SK-N-SH (cell line): ENCODE measurements around the gene CD207. TPM values are rescaled to one million over a fixed set of nuclear protein-coding genes. Genes with fewer than 3 reads are reported as not detected.

Source experiments
- CTCF ChIA-PET: fragments of 300-600, 350-600 bp; formaldehyde crosslinking; extraction: SDS; loops from one replicate; lab custom pipeline; 2021; lab: Yijun Ruan, JAX
- POLR2A ChIA-PET: fragments of 350-600 bp; sonication (Branson Sonifier 250); formaldehyde crosslinking; extraction: SDS; loops from one replicate; lab custom pipeline; 2020; ENCODE audit warnings: antibody characterized with exemption, inconsistent platforms; lab: Yijun Ruan, JAX
- DNase-seq: peaks from one replicate; pipeline ENCODE4 v3.0.0; 2012
- H2AFZ ChIP-seq: fragments of 200-600 bp; sonication (generic); 2 replicates; pipeline ENCODE4 v1.8.1; 2016; ENCODE audit warnings: antibody characterized with exemption, mild to moderate bottlenecking, low read depth
- H3F3A ChIP-seq: fragments of 200-600 bp; sonication (generic); replicated peaks from 2 replicates; pipeline ENCODE3; 2016; ENCODE audit warnings: antibody characterized with exemption, mild to moderate bottlenecking; ENCODE audit not compliant: insufficient read depth
- H3K27ac ChIP-seq, 2 experiments: fragments of 200-500 bp in 1 of 2; fragments of 200-600 bp in 1 of 2; sonication (Bioruptor generic) in 1 of 2; sonication (generic), shearing (Covaris generic) in 1 of 2; 2 replicates each; pipeline versions ENCODE4 v1.5.1 to v1.6.1; 2014 to 2016; ENCODE audit warnings: low read depth in 2 of 2, inconsistent platforms in 1 of 2, low read length in 1 of 2, mild to moderate bottlenecking in 1 of 2, mixed read lengths in 1 of 2
- H3K27me3 ChIP-seq: fragments of 200-600 bp; sonication (generic), shearing (Covaris generic); 2 replicates; pipeline ENCODE4 v1.6.1; 2016; ENCODE audit warnings: mixed run types; ENCODE audit not compliant: insufficient read depth
- H3K36me3 ChIP-seq, 2 experiments: fragments of 200-500 bp in 1 of 2; fragments of 200-600 bp in 1 of 2; sonication (Bioruptor generic) in 1 of 2; sonication (generic) in 1 of 2; replicated peaks in 1 of 2; 2 replicates each; pipeline versions ENCODE3 to v1.5.1; 2014 to 2016; ENCODE audit warnings: low read length in 1 of 2, mild to moderate bottlenecking in 1 of 2; ENCODE audit not compliant: insufficient read depth in 2 of 2, control insufficient read depth in 1 of 2
- H3K4me1 ChIP-seq, 2 experiments: fragments of 200-500 bp in 1 of 2; fragments of 200-600 bp in 1 of 2; sonication (Bioruptor generic) in 1 of 2; sonication (generic), shearing (Covaris generic) in 1 of 2; 2 replicates each; pipeline versions ENCODE4 v1.5.1 to v1.6.1; 2014 to 2016; ENCODE audit warnings: low read depth in 1 of 2, low read length in 1 of 2, mixed run types in 1 of 2; ENCODE audit not compliant: insufficient read depth in 2 of 2, control insufficient read depth in 1 of 2
- H3K4me2 ChIP-seq: fragments of 200-600 bp; sonication (generic), shearing (Covaris generic); 2 replicates; pipeline ENCODE4 v1.6.1; 2017; ENCODE audit warnings: mixed run types
- H3K4me3 ChIP-seq, 2 experiments: fragments of 200-500 bp in 1 of 2; fragments of 200-600 bp in 1 of 2; sonication (Bioruptor generic) in 1 of 2; sonication (generic), shearing (Covaris generic) in 1 of 2; 2 replicates each; pipeline versions ENCODE4 v1.5.1 to v1.8.1; 2014 to 2016; ENCODE audit warnings: low read depth in 2 of 2, inconsistent platforms in 1 of 2, low read length in 1 of 2, mild to moderate bottlenecking in 1 of 2, mixed read lengths in 1 of 2, moderate library complexity in 1 of 2
- H3K79me2 ChIP-seq: fragments of 200-600 bp; sonication (generic); 2 replicates; pipeline ENCODE4 v1.8.1; 2017; ENCODE audit warnings: mild to moderate bottlenecking; ENCODE audit not compliant: insufficient read depth
- H3K9ac ChIP-seq: fragments of 200-600 bp; sonication (generic); 2 replicates; pipeline ENCODE4 v1.6.1; 2017; ENCODE audit warnings: mixed run types
- H3K9me2 ChIP-seq: fragments of 200-600 bp; sonication (generic); 2 replicates; pipeline ENCODE4 v1.6.1; 2017; ENCODE audit warnings: mixed run types
- H3K9me3 ChIP-seq: fragments of 200-600 bp; sonication (generic); 2 replicates; pipeline ENCODE4 v1.6.1; 2017; ENCODE audit warnings: mixed run types, mild to moderate bottlenecking, moderate library complexity
- H4K20me1 ChIP-seq: fragments of 200-600 bp; sonication (generic); 2 replicates; pipeline ENCODE4 v1.6.1; 2017; ENCODE audit warnings: mild to moderate bottlenecking, mixed run types; ENCODE audit not compliant: insufficient read depth
- CHD2 ChIP-seq: fragments of 150-350 bp; IDR thresholded peaks from 2 replicates; pipeline ENCODE4 v1.6.1; 2018; ENCODE audit warnings: low read length; ENCODE audit not compliant: partially characterized antibody
- EP300 ChIP-seq, 2 experiments: IDR thresholded peaks; 2 replicates each; pipeline versions ENCODE4 v1.4.0 to v1.6.1; 2012; ENCODE audit warnings: borderline replicate concordance in 1 of 2, low read depth in 1 of 2, low read length in 1 of 2
- EZH2phosphoT487 ChIP-seq: fragments of 200-600 bp; sonication (generic); IDR thresholded peaks from 2 replicates; pipeline ENCODE4 v1.6.1; 2017; ENCODE audit warnings: low read depth, mixed run types, mild to moderate bottlenecking, antibody characterized with exemption, moderate library complexity, borderline replicate concordance
- FOSL2 ChIP-seq: IDR thresholded peaks from 2 replicates; pipeline ENCODE4 v1.4.0; 2012; ENCODE audit warnings: low read depth, mild to moderate bottlenecking, moderate library complexity, borderline replicate concordance
- FOXM1 ChIP-seq: IDR thresholded peaks from 2 replicates; pipeline ENCODE4 v1.4.0; 2012; ENCODE audit warnings: low read depth, mild to moderate bottlenecking
- GABPA ChIP-seq: IDR thresholded peaks from 2 replicates; pipeline ENCODE4 v1.4.0; 2012; ENCODE audit warnings: low read depth, mild to moderate bottlenecking
- GATA2 ChIP-seq: sonication (generic); formaldehyde crosslinking; IDR thresholded peaks from 2 replicates; pipeline ENCODE4 v1.5.0; 2020; ENCODE audit warnings: mild to moderate bottlenecking, missing genetic modification reagents
- MAX ChIP-seq: IDR thresholded peaks from 2 replicates; pipeline ENCODE4 v1.4.0; 2012; ENCODE audit warnings: low read depth
- MXI1 ChIP-seq: IDR thresholded peaks from 2 replicates; pipeline ENCODE4 v1.6.1; 2012; ENCODE audit warnings: mild to moderate bottlenecking, low read depth, low read length, improper control_type of control experiment
- NRF1 ChIP-seq: IDR thresholded peaks from 2 replicates; pipeline ENCODE4 v1.6.1; 2012; ENCODE audit warnings: low read depth, mild to moderate bottlenecking, low read length
- POLR2AphosphoS5 ChIP-seq: IDR thresholded peaks from 2 replicates; pipeline ENCODE4 v1.6.1; 2012; ENCODE audit warnings: low read depth, low read length
- RAD21 ChIP-seq: IDR thresholded peaks from 2 replicates; pipeline ENCODE4 v1.6.1; 2012; ENCODE audit warnings: mild to moderate bottlenecking, low read length
- RCOR1 ChIP-seq: fragments of 150-350 bp; IDR thresholded peaks from 2 replicates; pipeline ENCODE4 v1.6.1; 2017; ENCODE audit warnings: antibody characterized with exemption, low read length
- REST ChIP-seq: IDR thresholded peaks from 2 replicates; pipeline ENCODE4 v1.6.1; 2012; ENCODE audit warnings: mild to moderate bottlenecking, low read depth, low read length, moderate library complexity
- RXRA ChIP-seq: IDR thresholded peaks from 2 replicates; pipeline ENCODE4 v1.4.0; 2012; ENCODE audit warnings: low read depth, mild to moderate bottlenecking, borderline replicate concordance
- SIN3A ChIP-seq: IDR thresholded peaks from 2 replicates; pipeline ENCODE4 v1.6.1; 2012; ENCODE audit warnings: low read depth, mild to moderate bottlenecking, low read length, moderate library complexity, borderline replicate concordance
- SMC3 ChIP-seq: IDR thresholded peaks from 2 replicates; pipeline ENCODE4 v1.6.1; 2012; ENCODE audit warnings: low read depth, low read length, improper control_type of control experiment
- USF1 ChIP-seq: IDR thresholded peaks from 2 replicates; pipeline ENCODE4 v1.4.0; 2012; ENCODE audit warnings: low read depth, borderline replicate concordance
- YY1 ChIP-seq: IDR thresholded peaks from 2 replicates; pipeline ENCODE4 v1.4.0; 2012; ENCODE audit warnings: low read depth, mild to moderate bottlenecking
- WGBS: methylation state at CpG from one replicate; pipeline ENCODE4 v1.1.6; 2017; ENCODE audit warnings: low lambda C conversion rate; 5-methylcytosine and 5-hydroxymethylcytosine counted together
- polyA plus RNA-seq, 3 experiments: library from polyadenylated mRNA; depleted of rRNA; stranded (reverse); fragments of >200 nt; gene quantifications; 2 replicates each; pipeline ENCODE4 v1.2.3, GENCODE V29; 2012

The CD207 gene
- polyA plus RNA-seq, 1 of the 3 experiments (the other 2 are of a cell fraction): 0.33 TPM

- POLR2A ChIA-PET: no interaction called here
- H3K27ac ChIP-seq: no peak overlapping the region
- H3K9ac ChIP-seq: no peak overlapping the region
- H3K79me2 ChIP-seq: no peaks in the 10 kb centered on the region
- CTCF ChIA-PET: no interaction called here
- H3K4me3 ChIP-seq: no peak overlapping the region
- H3K4me1 ChIP-seq: no peaks in the 10 kb centered on the region
- no peaks in the 10 kb centered on the region for H3K9me2 ChIP-seq
- no peaks in the 10 kb centered on the region for H3K9me3 ChIP-seq
- no peaks in the 10 kb centered on the region for H3K36me3 ChIP-seq
- no peak overlapping the region for H3K4me2 ChIP-seq
- no peak for TF ChIP-seq RCOR1
- no peak for TF ChIP-seq MAX
- no peak for TF ChIP-seq GATA2
- no peak for TF ChIP-seq REST
- no peak overlapping the region for H2AFZ ChIP-seq
- H3K27me3 ChIP-seq: no peaks in the 10 kb centered on the region
- 65% methylated on average over 8 of the region's 8 CpGs for WGBS
- H3F3A ChIP-seq: no peaks in the 10 kb centered on the region
- no peak for DNase-seq
- no peaks in the 10 kb centered on the region for H4K20me1 ChIP-seq
These were observed 12.8 kb downstream of the CD207 start for GRCh38 chr2:70822843-70823242.

GRCh38 chr2:70820499-70820898, 15.1 kb downstream of the CD207 start, which contains the start of gene CLEC4F:
Gene CLEC4F (minus strand): TSS chr2:70820599. CDS start chr2:70820523, 76 bp downstream.
- no peaks in the 10 kb centered on the region for H3K9me3 ChIP-seq
- H2AFZ ChIP-seq: no peak within 1 kb of the TSS
- CTCF ChIA-PET: interaction anchor here (1.0 to 1.6 kb wide), 3 partner anchors 100 to 516 kb away, joined by 3 read pairs; no protein-coding TSS in a partner anchor
- H3K27me3 ChIP-seq: no peaks in the 10 kb centered on the region; the same call in none of the 2 replicates
- H4K20me1 ChIP-seq: no peaks in the 10 kb centered on the region
- H3K9me2 ChIP-seq: no peaks in the 10 kb centered on the region
- no peak within 1 kb of the TSS for H3K4me2 ChIP-seq
- H3K4me1 ChIP-seq: no peaks in the 10 kb centered on the region; a peak in 1 of 4 replicates
- no peak within 1 kb of the TSS for H3K4me3 ChIP-seq
- no peak within 1 kb of the TSS for H3K27ac ChIP-seq
- POLR2A ChIA-PET: no interaction called here
- no peaks in the 10 kb centered on the region for H3K79me2 ChIP-seq
- no peaks in the 10 kb centered on the region for H3F3A ChIP-seq
- DNase-seq: no peak
- TF ChIP-seq SMC3: no peak
- TF ChIP-seq CHD2: no peak
- TF ChIP-seq USF1: no peak
- TF ChIP-seq POLR2AphosphoS5: no peak
- TF ChIP-seq GABPA: no peak
- no peak for TF ChIP-seq MAX
- TF ChIP-seq EP300 (IDR thresholded peaks at IDR 0.05; ENCODE audit: borderline replicate concordance in 1 of 2, low read depth in 1 of 2, low read length in 1 of 2): no peak
- TF ChIP-seq FOXM1: no peak
- TF ChIP-seq NRF1: no peak
- no peak for TF ChIP-seq EZH2phosphoT487
- no peak for TF ChIP-seq YY1
- TF ChIP-seq REST: no peak
- no peak for TF ChIP-seq MXI1
- no peak for TF ChIP-seq RXRA
- no peak for TF ChIP-seq RAD21
- no peak for TF ChIP-seq FOSL2
- TF ChIP-seq GATA2: no peak
- TF ChIP-seq SIN3A: no peak
- TF ChIP-seq, all 33 proteins: peak for 0
- no peaks in the 10 kb centered on the region for H3K36me3 ChIP-seq
- WGBS: 66% methylated on average over 7 of the region's 7 CpGs
- no peak within 1 kb of the TSS for H3K9ac ChIP-seq
